Immature natural killer cell (primary cell): ENCODE data around the gene PRSS50. TPM values are rescaled to one million over a fixed set of nuclear protein-coding genes. Genes with fewer than 3 reads are reported as not detected.

Experiments used
- DNase-seq, 3 donors: peaks; one replicate each; pipeline ENCODE4 v3.0.0; 2022; ENCODE audit warnings: mixed read lengths in 1 of 3
- H3K27ac Mint-ChIP-seq, 6 donors: one replicate each; pipeline ENCODE4 v1.8.0; 2020; ENCODE audit warnings: mixed read lengths in 6 of 6, mild to moderate bottlenecking in 5 of 6, inconsistent platforms in 4 of 6, moderate library complexity in 3 of 6
- H3K27me3 Mint-ChIP-seq, 3 donors: one replicate each; pipeline ENCODE4 v1.8.0; 2020 to 2021; ENCODE audit warnings: low read depth in 3 of 3, mild to moderate bottlenecking in 3 of 3, mixed read lengths in 3 of 3, moderate library complexity in 3 of 3, inconsistent platforms in 1 of 3
- H3K36me3 Mint-ChIP-seq, 3 donors: one replicate each; pipeline ENCODE4 v1.8.0; 2020; ENCODE audit warnings: mixed read lengths in 3 of 3, inconsistent platforms in 2 of 3, mild to moderate bottlenecking in 2 of 3
- H3K4me1 Mint-ChIP-seq, 2 donors: one replicate each; pipeline ENCODE4 v1.8.0; 2020; ENCODE audit warnings: inconsistent platforms in 2 of 2, mild to moderate bottlenecking in 2 of 2, mixed read lengths in 2 of 2, moderate library complexity in 1 of 2
- H3K4me3 Mint-ChIP-seq, 5 donors: one replicate each; pipeline ENCODE4 v1.8.0; 2020; ENCODE audit warnings: mild to moderate bottlenecking in 5 of 5, mixed read lengths in 5 of 5, inconsistent platforms in 3 of 5, moderate library complexity in 3 of 5
- H3K9me3 Mint-ChIP-seq, 6 donors: one replicate each; pipeline ENCODE4 v1.8.0; 2020; ENCODE audit warnings: mild to moderate bottlenecking in 6 of 6, mixed read lengths in 6 of 6, inconsistent platforms in 4 of 6, moderate library complexity in 3 of 6
- polyA plus RNA-seq, 3 donors: library from polyadenylated mRNA; unstranded; fragments of 300-500 nt; fragmentation: Illumina TruSeq; gene quantifications; one replicate each; pipeline ENCODE4 v1.2.3, GENCODE V29; 2021

Gene PRSS50
- polyA plus RNA-seq, 3 donors from 2014 or later = not detected

- Mint-ChIP-seq H3K27me3 (peaks cover 0 to 4% (median 1%) of the 10 kb centered on the region in 3 donors), H3K27ac (no peak overlapping the region), H3K36me3 (no peaks in the 10 kb centered on the region), H3K9me3 (no peaks in the 10 kb centered on the region), H3K4me1 (no peaks in the 10 kb centered on the region), H3K4me3 (no peak overlapping the region)
- DNase-seq = no peak
Observed at GRCh38 chr3:46681387-46681786, 36.3 kb downstream of the PRSS50 start.

- Mint-ChIP-seq H3K36me3 (no peaks in the 10 kb centered on the region), H3K27ac (no peak overlapping the region), H3K27me3 (peaks cover 0 to 4% (median 1%) of the 10 kb centered on the region in 3 donors), H3K4me1 (no peaks in the 10 kb centered on the region), H3K9me3 (no peaks in the 10 kb centered on the region), H3K4me3 (no peak overlapping the region)
- no peak for DNase-seq
Observed at GRCh38 chr3:46680298-46680826, 37.3 kb downstream of the PRSS50 start.

- Mint-ChIP-seq H3K27ac (no peak overlapping the region), H3K4me3 (no peak overlapping the region), H3K27me3 (peaks cover 0 to 4% (median 1%) of the 10 kb centered on the region in 3 donors), H3K9me3 (no peaks in the 10 kb centered on the region), H3K4me1 (no peaks in the 10 kb centered on the region), H3K36me3 (no peaks in the 10 kb centered on the region)
- no peak for DNase-seq
Observed at GRCh38 chr3:46679681-46680080, 38.0 kb downstream of the PRSS50 start.

- no peak overlapping the region for H3K27ac Mint-ChIP-seq
- no peak overlapping the region for H3K4me3 Mint-ChIP-seq
- peaks cover 0 to 4% (median 1%) of the 10 kb centered on the region in 3 donors for H3K27me3 Mint-ChIP-seq
- H3K4me1 Mint-ChIP-seq = no peaks in the 10 kb centered on the region
- H3K36me3 Mint-ChIP-seq = no peaks in the 10 kb centered on the region
- no peaks in the 10 kb centered on the region for H3K9me3 Mint-ChIP-seq
- DNase-seq = no peak
Observed at GRCh38 chr3:46678280-46678679, 39.4 kb downstream of the PRSS50 start.

- Mint-ChIP-seq H3K9me3 (no peaks in the 10 kb centered on the region), H3K4me3 (no peak overlapping the region), H3K36me3 (no peaks in the 10 kb centered on the region), H3K4me1 (no peaks in the 10 kb centered on the region), H3K27ac (no peak overlapping the region), H3K27me3 (peaks cover 0 to 7% (median 1%) of the 10 kb centered on the region in 3 donors)
- DNase-seq = no peak
Observed at GRCh38 chr3:46677411-46677726, 40.3 kb downstream of the PRSS50 start.

GRCh38 chr3:46676601-46677410, 40.9 kb downstream of the PRSS50 start:
- H3K27me3 Mint-ChIP-seq = peaks cover 0 to 7% (median 0%) of the 10 kb centered on the region in 3 donors
- H3K4me1 Mint-ChIP-seq = no peaks in the 10 kb centered on the region
- no peaks in the 10 kb centered on the region for H3K9me3 Mint-ChIP-seq
- H3K4me3 Mint-ChIP-seq = no peak overlapping the region
- H3K36me3 Mint-ChIP-seq = no peaks in the 10 kb centered on the region
- DNase-seq = no peak
- no peak overlapping the region for H3K27ac Mint-ChIP-seq

GRCh38 chr3:46675843-46676567, 41.7 kb downstream of the PRSS50 start:
- no peak overlapping the region for H3K27ac Mint-ChIP-seq
- DNase-seq = no peak
- H3K9me3 Mint-ChIP-seq = no peaks in the 10 kb centered on the region
- H3K36me3 Mint-ChIP-seq = no peaks in the 10 kb centered on the region
- no peaks in the 10 kb centered on the region for H3K4me1 Mint-ChIP-seq
- H3K4me3 Mint-ChIP-seq = no peak overlapping the region
- peaks cover 0 to 7% (median 0%) of the 10 kb centered on the region in 3 donors for H3K27me3 Mint-ChIP-seq

- H3K27me3 Mint-ChIP-seq = peaks cover 0 to 5% (median 0%) of the 10 kb centered on the region in 3 donors
- no peak overlapping the region for H3K4me3 Mint-ChIP-seq
- no peak overlapping the region for H3K27ac Mint-ChIP-seq
- H3K4me1 Mint-ChIP-seq = no peaks in the 10 kb centered on the region
- no peaks in the 10 kb centered on the region for H3K9me3 Mint-ChIP-seq
- no peak for DNase-seq
- no peaks in the 10 kb centered on the region for H3K36me3 Mint-ChIP-seq
Observed at GRCh38 chr3:46675426-46675825, 42.2 kb downstream of the PRSS50 start.

- Mint-ChIP-seq H3K9me3 (no peaks in the 10 kb centered on the region), H3K4me1 (no peaks in the 10 kb centered on the region), H3K36me3 (no peaks in the 10 kb centered on the region), H3K4me3 (no peak overlapping the region), H3K27ac (no peak overlapping the region), H3K27me3 (peaks cover 0 to 5% (median 0%) of the 10 kb centered on the region in 3 donors)
- DNase-seq = no peak
Observed at GRCh38 chr3:46674031-46674845, 43.4 kb downstream of the PRSS50 start.

GRCh38 chr3:46673151-46674030, 44.3 kb downstream of the PRSS50 start:
- H3K27me3 Mint-ChIP-seq = peaks cover 0 to 3% (median 0%) of the 10 kb centered on the region in 3 donors
- no peaks in the 10 kb centered on the region for H3K4me1 Mint-ChIP-seq
- H3K9me3 Mint-ChIP-seq = no peaks in the 10 kb centered on the region
- no peak for DNase-seq
- H3K27ac Mint-ChIP-seq = no peak overlapping the region
- H3K4me3 Mint-ChIP-seq = no peak overlapping the region
- H3K36me3 Mint-ChIP-seq = no peaks in the 10 kb centered on the region

GRCh38 chr3:46672349-46672695, 45.3 kb downstream of the PRSS50 start:
- H3K4me1 Mint-ChIP-seq = no peaks in the 10 kb centered on the region
- DNase-seq = no peak
- peaks cover 0 to 3% (median 0%) of the 10 kb centered on the region in 3 donors for H3K27me3 Mint-ChIP-seq
- no peaks in the 10 kb centered on the region for H3K36me3 Mint-ChIP-seq
- H3K9me3 Mint-ChIP-seq = no peaks in the 10 kb centered on the region
- no peak overlapping the region for H3K4me3 Mint-ChIP-seq
- no peak overlapping the region for H3K27ac Mint-ChIP-seq

GRCh38 chr3:46671541-46672348, 45.9 kb downstream of the PRSS50 start:
- no peaks in the 10 kb centered on the region for H3K9me3 Mint-ChIP-seq
- H3K4me1 Mint-ChIP-seq = no peaks in the 10 kb centered on the region
- H3K27ac Mint-ChIP-seq = no peak overlapping the region
- H3K4me3 Mint-ChIP-seq = no peak overlapping the region
- H3K36me3 Mint-ChIP-seq = no peaks in the 10 kb centered on the region
- peaks cover 0 to 3% (median 2%) of the 10 kb centered on the region in 3 donors for H3K27me3 Mint-ChIP-seq
- DNase-seq = no peak
